ENCODE measurements around the gene SLC39A11. TPM values are rescaled to one million over a fixed set of nuclear protein-coding genes. Genes with fewer than 3 reads are reported as not detected.

The SLC39A11 gene
- total and polyA plus RNA-seq, 4 donors: 18.9 to 44.9 (median 28.2) TPM

GRCh38 chr17:72699545-72699944, 392.9 kb downstream of the SLC39A11 start (continued):
- TF ChIP-seq ZBTB33 (IDR thresholded peaks at IDR 0.05) (no peak), FOXA2 (IDR thresholded peaks at IDR 0.05) (no peak), FOXA1 (IDR thresholded peaks at IDR 0.05) (no peak), RXRA (IDR thresholded peaks at IDR 0.05) (no peak)

DNA sequence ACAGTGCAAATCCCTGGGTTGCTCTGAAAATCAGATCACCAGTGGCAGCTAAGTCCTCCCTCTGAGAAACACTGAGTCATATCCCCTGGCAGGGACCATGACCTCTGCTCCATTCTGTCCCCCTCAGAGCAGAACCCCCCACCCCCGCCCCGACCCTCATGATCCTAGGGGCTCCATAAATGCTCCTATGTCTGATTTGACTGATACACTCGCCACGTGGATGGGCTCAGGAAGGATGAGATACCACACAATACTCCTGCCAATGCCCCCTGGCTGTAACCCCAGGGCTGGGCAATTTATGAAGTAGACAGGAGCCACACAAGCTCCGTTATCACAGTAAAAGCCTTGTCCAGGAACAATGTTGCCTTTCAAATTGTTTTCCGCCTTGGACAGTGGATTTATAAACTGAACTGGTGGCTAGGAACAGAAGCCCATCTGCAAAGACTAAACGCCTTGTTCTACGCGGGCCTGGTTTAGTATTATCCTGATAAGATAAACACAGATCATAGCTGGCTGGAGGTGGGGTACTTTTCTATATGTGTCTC, 394.8 kb downstream of the SLC39A11 start:
- Histone ChIP-seq H3K4me3 (ENCODE audit: low read depth in 1 of 3, low read length in 3 of 3) (no peak overlapping the region), H3K9ac (ENCODE audit: low read depth in 1 of 2, low read length in 2 of 2) (no peak overlapping the region), H3K4me1 (ENCODE audit: control insufficient read depth in 4 of 4, insufficient read depth in 4 of 4, low read length in 3 of 4) (no peaks in the 10 kb centered on the region), H3K9me3 (ENCODE audit: control insufficient read depth in 4 of 4, low read length in 3 of 4) (no peaks in the 10 kb centered on the region), H3K27me3 (ENCODE audit: control insufficient read depth in 4 of 4, insufficient read depth in 4 of 4, low read length in 3 of 4) (no peaks in the 10 kb centered on the region), H3K27ac (ENCODE audit: low read depth in 1 of 2, low read length in 2 of 2) (no peak overlapping the region), H3K36me3 (ENCODE audit: control insufficient read depth in 4 of 4, insufficient read depth in 3 of 4, low read depth in 1 of 4, low read length in 3 of 4) (no peaks in the 10 kb centered on the region)
- WGBS: 82% methylated on average over 9 of the region's 9 CpGs
- DNase-seq (ENCODE audit: low spot score): no peak
- TF ChIP-seq EGR1 (IDR thresholded peaks at IDR 0.05; ENCODE audit: low read depth in 2 of 2) (no peak), TAF1 (conservative IDR thresholded peaks at IDR 0.05) (no peak)

- Histone ChIP-seq H3K9me3 (ENCODE audit: control insufficient read depth in 4 of 4, low read length in 3 of 4) (no peaks in the 10 kb centered on the region), H3K36me3 (ENCODE audit: control insufficient read depth in 4 of 4, insufficient read depth in 3 of 4, low read depth in 1 of 4, low read length in 3 of 4) (no peaks in the 10 kb centered on the region), H3K27ac (ENCODE audit: low read depth in 1 of 2, low read length in 2 of 2) (no peak overlapping the region), H3K27me3 (ENCODE audit: control insufficient read depth in 4 of 4, insufficient read depth in 4 of 4, low read length in 3 of 4) (no peaks in the 10 kb centered on the region), H3K9ac (ENCODE audit: low read depth in 1 of 2, low read length in 2 of 2) (no peak overlapping the region), H3K4me3 (ENCODE audit: low read depth in 1 of 3, low read length in 3 of 3) (no peak overlapping the region), H3K4me1 (ENCODE audit: control insufficient read depth in 4 of 4, insufficient read depth in 4 of 4, low read length in 3 of 4) (no peaks in the 10 kb centered on the region)
- WGBS: 95% methylated on average over 8 of the region's 8 CpGs
- TF ChIP-seq RXRA (IDR thresholded peaks at IDR 0.05) (no peak), SP1 (IDR thresholded peaks at IDR 0.05) (no peak), FOXA1 (IDR thresholded peaks at IDR 0.05) (no peak), NR2F2 (IDR thresholded peaks at IDR 0.05) (no peak), EGR1 (IDR thresholded peaks at IDR 0.05; ENCODE audit: low read depth in 2 of 2) (no peak), GABPA (IDR thresholded peaks at IDR 0.05 in 1 of 2, conservative IDR thresholded peaks at IDR 0.05 in 1 of 2) (no peak), FOXA2 (IDR thresholded peaks at IDR 0.05) (no peak)
- TF ChIP-seq, protein P1, sequence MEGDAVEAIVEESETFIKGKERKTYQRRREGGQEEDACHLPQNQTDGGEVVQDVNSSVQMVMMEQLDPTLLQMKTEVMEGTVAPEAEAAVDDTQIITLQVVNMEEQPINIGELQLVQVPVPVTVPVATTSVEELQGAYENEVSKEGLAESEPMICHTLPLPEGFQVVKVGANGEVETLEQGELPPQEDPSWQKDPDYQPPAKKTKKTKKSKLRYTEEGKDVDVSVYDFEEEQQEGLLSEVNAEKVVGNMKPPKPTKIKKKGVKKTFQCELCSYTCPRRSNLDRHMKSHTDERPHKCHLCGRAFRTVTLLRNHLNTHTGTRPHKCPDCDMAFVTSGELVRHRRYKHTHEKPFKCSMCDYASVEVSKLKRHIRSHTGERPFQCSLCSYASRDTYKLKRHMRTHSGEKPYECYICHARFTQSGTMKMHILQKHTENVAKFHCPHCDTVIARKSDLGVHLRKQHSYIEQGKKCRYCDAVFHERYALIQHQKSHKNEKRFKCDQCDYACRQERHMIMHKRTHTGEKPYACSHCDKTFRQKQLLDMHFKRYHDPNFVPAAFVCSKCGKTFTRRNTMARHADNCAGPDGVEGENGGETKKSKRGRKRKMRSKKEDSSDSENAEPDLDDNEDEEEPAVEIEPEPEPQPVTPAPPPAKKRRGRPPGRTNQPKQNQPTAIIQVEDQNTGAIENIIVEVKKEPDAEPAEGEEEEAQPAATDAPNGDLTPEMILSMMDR (IDR thresholded peaks at IDR 0.05; ENCODE audit: low read depth, low read length, missing input control): no peak
- TF ChIP-seq, protein P2, sequence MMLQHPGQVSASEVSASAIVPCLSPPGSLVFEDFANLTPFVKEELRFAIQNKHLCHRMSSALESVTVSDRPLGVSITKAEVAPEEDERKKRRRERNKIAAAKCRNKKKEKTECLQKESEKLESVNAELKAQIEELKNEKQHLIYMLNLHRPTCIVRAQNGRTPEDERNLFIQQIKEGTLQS (IDR thresholded peaks at IDR 0.05): no peak
- no peak for DNase-seq (ENCODE audit: low spot score)
Observed at GRCh38 chr17:72696721-72697120, 395.8 kb downstream of the SLC39A11 start.

- Histone ChIP-seq H3K9ac (ENCODE audit: low read depth in 1 of 2, low read length in 2 of 2) (no peak overlapping the region), H3K27me3 (ENCODE audit: control insufficient read depth in 4 of 4, insufficient read depth in 4 of 4, low read length in 3 of 4) (no peaks in the 10 kb centered on the region), H3K9me3 (ENCODE audit: control insufficient read depth in 4 of 4, low read length in 3 of 4) (no peaks in the 10 kb centered on the region), H3K27ac (ENCODE audit: low read depth in 1 of 2, low read length in 2 of 2) (no peak overlapping the region), H3K4me3 (ENCODE audit: low read depth in 1 of 3, low read length in 3 of 3) (no peak overlapping the region), H3K4me1 (ENCODE audit: control insufficient read depth in 4 of 4, insufficient read depth in 4 of 4, low read length in 3 of 4) (no peaks in the 10 kb centered on the region), H3K36me3 (ENCODE audit: control insufficient read depth in 4 of 4, insufficient read depth in 3 of 4, low read depth in 1 of 4, low read length in 3 of 4) (peaks cover 0 to 2% (median 0%) of the 10 kb centered on the region in 4 donors)
- 96% methylated on average over 9 of the region's 9 CpGs for WGBS
- TF ChIP-seq FOXA1 (IDR thresholded peaks at IDR 0.05) (no peak), RXRA (IDR thresholded peaks at IDR 0.05) (no peak)
- TF ChIP-seq, protein P2 (IDR thresholded peaks at IDR 0.05): no peak
- DNase-seq (ENCODE audit: low spot score): no peak
Observed at GRCh38 chr17:72696156-72696555, 396.3 kb downstream of the SLC39A11 start.
